ENCODE results near the gene TF.
"Not testable (repeated sequence)": the region's sequence is repeated elsewhere in the genome, so short reads cannot be mapped to it uniquely, and the experiment has no call there.

Gene TF

DNA sequence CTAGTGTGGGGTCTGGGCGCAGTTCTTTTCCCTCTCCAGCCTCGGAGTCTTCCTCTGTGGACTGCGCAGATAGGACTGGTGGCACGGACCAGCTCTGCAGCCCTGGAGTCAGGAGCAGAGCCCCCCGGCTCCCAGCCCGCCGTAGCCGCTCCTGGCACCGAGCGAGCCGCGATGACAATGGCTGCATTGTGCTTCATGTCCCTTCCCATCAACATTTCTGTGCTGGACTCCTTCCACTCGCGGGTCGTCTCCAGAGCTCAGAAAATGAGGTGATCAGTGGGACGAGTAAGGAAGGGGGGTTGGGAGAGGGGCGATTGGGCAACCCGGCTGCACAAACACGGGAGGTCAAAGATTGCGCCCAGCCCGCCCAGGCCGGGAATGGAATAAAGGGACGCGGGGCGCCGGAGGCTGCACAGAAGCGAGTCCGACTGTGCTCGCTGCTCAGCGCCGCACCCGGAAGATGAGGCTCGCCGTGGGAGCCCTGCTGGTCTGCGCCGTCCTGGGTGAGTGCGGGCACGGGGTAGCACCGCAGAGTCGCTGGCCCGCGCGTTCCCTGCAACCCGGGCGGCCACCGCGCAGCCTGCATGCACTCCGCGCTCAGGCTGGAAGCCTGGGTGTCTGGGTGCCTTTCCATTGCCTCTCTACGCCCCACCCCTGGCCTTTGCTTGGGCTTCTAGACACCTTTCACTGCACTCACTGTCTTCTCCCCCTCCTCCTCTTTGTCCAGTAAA, at the start of gene TF:
TSS of gene TF (plus strand) at position 413 of the 731 bp plus-strand sequence. CDS start at position 461, 48 bp downstream.
- no peak for DNase-seq

DNA sequence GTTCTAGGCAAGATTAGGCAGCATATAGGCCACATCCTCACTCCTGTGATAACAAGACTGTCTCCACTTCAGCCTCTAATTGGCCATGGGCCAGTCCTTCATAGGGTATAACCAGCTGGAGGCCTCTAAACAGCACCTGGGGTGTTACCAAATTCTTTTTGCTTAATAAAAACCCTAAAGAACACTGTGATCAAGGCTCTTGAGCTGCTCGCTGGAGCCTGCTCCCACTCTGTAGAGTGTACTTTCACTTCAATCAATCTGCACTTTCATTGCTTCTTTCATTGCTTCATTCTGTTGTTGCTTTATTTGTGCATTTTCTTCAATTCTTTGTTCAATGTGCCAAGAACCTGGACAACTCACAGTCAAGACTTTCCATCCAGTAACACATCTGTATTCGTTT, 48.2 kb upstream of the TF start:
- no peak for DNase-seq

DNA sequence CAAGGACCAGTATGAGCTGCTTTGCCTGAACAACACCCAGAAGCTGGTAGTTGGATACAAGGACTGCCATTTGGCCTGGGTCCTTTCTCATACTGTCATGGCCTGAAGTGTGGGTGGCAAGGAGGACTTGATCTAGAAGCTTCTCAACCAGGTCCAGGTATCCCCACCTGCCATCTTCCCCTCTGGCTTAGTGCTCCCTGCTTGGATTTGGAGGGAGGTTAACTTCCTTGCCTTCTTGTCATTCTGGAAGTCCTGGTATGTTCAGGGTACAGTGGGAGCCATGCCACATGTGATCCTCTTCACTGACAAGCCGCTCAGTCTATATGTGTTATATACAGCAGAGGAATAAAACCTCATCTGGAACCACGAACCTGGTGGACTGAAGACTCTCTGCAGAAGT, 46.7 kb upstream of the TF start:
- no peak for DNase-seq

DNA sequence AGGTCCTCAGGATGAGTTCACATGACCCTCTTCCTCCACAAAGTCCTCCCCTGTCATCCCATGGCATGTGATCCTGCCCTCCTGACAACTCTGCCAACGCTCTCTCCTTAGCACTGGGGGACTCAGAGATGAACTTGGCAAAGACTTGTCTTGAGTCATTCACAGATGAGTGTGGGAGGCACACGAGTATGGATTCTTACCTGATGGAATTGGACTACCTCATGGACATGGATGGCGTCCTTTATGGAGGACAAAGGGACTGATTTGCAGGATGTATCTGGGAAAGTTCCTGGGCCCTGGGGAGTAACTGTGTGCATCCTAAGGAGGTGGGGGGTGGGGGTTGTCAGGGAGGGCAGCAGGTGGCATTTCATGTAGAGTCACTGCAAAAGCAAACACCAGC, 46.3 kb upstream of the TF start:
- DNase-seq, result no peak

DNA sequence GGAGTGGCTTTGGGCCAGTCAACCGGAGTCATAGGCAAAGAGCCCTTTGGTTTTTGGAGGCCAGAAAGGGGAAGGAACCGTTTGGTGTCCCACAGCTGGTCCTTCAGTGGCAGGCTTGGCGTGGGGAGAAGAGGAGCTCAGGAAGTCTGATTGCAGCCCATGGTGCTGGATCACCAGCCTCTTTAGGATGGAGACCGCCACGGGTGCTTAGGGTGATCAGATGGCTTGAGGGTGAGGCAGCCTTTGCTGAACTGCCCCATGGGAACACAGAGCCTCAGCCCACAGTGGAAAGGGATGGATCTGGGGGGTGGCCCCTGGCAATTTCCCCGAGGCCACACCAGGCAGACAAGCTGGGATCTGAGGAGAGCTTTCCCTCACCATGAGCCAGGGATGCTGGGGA, 45.8 kb upstream of the TF start:
- no peak for DNase-seq

DNA sequence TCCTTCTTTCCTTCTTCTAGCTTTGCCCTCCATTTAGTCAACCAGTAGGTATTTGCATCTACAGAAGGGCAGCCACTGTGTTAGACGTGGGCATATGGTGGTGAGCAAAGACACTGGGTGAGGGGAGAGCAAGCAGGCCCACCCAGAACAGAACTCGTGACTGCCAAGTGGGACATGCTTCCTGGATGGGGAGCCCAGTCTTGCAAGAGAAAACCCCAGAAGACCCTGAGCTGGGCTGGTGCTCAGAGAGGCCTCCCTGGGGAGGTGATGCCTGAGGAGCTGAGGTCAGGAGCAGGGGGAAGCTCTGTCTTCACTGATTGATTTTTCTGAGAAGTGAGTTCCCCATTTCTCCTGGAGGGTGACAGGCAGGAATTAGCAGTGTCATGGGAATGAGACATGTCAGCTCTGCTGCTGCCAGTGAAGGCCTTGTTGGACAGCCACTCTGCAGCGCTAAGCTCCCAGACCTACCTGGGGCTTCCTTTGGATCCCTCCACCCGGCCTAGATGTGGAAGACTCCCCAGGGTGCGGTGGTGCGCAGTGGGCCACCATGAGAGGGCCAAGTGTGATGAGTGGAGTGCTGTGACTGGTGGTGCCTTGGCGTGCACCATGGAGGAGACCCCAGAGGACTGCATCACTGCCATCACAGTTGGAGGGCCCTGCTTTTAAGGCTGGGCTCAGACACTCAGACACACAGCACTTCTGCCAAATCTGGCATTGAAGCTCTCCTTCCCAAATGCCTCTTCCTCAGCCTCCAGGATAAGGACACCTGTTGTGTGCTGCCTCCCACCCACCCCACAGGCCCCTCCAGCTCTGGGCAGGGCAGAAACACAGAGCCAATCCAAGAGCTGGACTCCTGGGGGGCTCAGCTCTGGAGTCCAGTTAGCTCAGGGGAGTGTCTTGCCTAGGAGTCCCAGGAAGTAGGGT, 44.5 kb upstream of the TF start:
- DNase-seq, result no peak

DNA sequence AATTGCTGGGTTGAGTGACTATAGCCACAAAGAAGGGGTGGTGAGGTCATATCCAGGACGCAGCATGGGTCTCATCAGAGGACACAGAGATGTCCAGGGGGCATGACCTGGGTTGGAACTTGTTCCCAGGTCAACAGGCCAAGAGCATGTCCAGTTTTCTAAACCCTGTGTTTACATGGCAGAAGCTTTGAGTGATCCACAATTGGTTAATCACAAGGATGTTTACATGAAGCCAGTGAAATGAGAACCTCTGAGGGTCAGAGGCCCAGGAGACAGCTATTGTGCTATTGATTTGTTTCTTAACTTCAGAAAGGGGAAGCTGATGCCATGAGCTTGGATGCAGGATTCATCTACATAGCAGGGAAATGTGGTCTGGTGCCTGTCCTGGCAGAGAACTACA, 42.3 kb upstream of the TF start:
- no peak for DNase-seq

DNA sequence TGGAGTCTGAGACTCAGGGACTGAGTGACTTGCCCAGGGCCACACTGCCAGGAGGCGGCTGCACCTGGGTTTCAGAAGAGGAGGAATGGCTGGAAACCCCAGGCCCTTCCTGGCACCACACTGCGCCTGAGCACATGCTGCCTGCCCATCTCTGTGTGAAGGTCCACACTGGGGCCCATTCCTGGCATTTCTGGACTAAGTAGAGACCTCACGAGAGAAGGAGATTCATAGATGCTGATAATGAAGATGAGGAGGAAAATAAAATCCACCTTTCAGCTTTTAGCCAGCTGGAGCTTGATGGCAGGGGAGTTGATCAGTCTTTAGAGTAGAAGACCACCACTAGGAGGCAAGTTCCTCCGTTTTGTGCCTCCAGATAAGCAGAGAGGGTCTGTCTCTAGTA, 40.2 kb upstream of the TF start:
- DNase-seq, result no peak

DNA sequence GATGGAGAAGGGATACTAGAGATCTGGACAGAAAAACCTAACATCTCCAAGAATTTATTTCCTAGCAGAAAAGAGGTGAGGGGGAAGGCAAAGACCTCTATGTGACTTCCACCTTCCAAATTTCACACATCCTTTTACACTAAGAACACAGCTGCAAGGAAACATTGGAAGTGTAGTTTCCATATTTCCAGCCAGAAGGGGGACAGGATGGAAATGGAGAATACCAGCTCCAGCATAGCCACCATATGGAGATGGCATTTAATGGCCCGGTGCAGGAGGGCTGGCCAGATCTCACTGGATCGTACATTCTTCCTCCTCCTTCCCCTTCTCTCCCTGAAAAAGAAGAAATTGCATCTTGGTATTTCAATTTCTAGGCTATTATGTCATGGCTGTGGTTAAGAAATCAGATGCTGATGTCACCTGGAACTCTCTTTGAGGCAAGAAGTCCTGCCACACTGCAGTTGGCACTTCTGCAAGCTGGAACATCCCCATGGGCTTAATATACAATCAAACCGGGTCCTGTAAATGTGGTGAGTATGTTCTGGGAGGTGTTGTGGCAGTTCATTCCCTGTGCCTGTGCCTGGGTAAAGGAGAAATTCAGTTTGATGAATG, 36.9 kb upstream of the TF start:
- DNase-seq, result no peak

DNA sequence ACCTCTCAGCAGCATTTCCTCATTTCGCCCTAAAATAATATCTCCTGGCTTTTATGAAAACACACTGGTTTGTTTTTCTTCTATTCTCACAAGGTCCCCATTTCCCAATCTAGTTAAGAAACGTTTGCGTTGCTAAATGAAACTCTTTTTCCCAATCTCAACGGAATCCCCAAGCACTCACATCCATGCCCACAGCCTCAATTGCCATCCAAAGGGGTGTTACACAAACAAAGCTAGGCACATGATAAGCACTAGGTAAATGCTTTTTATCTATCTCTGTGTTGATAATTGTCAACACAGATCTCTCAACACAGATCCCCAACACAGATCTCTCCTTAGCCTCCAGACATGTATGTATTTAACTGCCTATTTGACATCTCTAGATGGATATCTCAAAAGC, 35.2 kb upstream of the TF start:
- DNase-seq, result no peak

DNA sequence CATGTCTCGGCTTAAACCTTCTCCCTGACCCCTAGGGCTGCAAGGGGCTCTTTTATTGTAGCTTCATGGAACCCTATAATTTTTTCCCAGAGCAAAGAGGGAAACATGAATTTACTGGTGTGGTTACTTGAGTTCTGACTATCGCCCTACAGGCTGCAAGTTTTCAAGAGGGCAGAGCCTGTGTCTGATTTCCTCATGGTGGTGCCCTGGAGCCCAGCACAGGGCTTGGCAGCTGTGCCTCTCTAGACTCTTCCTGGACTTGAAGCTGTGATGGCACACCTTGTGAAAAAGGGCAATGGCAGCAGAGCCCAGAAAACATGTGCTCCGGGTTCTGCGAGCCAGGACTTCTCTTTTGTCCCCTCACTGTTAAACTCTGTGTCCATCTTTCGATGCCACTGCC, 34.2 kb upstream of the TF start:
- DNase-seq, result no peak

DNA sequence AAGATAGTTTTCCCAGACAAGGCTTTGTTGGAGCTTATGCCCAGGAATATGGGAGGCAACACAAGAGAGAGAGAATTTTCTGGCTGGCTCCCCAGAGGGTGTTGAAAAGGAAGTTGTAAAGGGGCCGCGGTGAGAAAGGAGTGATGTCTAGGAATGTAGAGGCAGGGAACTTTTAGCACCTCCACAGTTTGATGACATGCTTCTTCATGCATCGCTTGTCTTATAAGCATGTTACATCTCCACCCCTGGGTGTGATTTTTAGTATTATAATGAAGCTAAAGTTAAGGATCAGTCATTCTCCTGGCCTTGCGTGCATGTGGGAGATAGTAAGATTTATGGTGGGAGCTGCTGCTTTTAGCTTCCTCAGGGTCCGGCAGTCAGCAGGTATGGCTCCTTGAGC, 32.8 kb upstream of the TF start:
- DNase-seq, result no peak

DNA sequence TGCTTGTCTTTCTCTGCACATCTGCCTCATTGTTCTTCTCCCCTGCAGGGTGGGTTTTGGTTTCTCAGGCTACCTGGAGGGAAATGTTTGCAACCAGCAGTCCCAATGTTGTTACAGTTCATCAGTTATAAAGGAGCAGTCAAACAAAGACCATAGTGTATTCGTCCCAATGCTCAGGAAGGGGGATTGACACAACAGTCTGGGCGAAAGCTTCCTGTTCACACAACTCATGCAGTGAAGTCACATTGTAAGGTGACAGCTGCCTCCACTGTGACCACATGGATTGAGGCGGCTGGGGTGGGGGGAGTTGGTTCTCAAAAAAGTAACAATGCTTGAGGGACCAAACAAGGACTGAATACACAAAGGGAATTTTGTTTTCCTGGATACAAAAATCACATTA, 28.8 kb upstream of the TF start:
- DNase-seq, result no peak

DNA sequence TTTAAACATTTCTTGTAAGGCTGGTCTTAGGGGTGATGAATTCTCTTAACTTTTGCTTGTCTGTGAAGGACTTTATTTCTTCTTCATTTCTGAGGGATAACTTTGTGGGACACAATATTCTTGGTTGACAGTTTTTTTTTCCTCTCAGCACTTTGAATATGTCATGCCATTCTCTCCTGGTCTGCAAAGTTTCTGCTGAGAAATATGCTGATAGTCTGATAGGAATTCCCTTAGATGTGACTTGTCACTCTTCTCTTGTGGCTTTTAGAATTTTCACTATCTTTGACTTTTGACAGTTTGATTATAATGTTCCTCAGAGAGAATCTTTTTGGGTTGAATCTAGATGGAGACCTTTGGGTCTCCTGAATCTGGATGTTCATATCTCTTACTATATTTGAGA, 23.3 kb upstream of the TF start:
- DNase-seq, result no peak

DNA sequence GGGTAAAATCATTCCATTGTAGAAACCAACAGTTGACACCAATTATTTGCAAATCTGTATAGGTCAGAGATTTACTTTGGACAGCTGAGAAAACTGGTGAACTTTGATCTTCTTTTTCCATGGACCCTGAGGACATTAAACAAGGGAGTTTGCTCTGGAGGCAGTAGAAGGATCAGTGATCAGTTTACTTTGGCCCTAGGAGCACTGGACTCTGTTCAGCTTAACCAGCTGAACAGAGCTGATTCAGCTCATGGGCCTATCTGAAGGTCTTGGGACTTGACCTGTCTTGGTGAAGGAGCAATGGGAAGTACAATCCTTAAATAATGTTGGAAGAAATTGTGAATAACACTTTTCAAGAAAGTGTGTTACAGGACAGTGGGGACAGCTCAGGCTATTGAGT, 15.2 kb upstream of the TF start:
- DNase-seq, result no peak

DNA sequence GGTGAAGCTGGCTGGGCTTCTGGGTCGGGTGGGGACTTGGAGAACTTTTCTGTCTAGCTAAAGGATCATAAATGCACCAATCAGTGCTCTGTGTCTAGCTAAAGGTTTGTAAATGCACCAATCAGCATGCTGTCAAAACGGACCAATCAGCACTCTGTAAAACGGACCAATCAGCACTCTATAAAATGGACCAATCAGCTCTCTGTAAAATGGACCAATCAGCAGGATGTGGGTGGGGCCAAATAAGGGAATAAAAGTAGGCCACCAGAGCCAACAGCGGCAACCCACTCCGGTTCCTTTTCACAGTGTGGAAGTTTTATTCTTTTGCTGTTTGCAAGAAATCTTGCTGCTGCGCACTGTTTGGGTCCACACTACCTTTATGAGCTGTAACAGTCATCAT, 14.0 kb upstream of the TF start:
- DNase-seq, result not testable (repeated sequence)

DNA sequence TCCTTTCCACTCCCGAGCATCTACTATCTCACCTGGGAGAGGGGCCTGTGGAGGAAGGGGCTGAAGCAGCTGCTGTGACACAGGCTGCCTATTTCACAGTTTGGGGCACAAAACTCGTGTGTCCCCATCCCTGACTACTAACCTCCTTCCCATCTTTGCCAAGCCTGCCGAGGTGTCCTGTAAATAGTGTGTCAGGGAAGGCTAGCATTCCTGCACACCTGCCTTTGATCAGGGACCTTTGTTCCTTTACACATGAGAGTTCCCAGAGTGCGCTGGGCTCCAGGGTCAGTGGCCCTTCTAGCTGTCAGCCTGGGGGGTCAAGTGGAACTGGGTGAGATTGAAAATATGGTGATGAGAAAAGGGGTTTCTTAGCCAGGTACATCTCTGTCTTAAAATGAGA, 13.0 kb upstream of the TF start:
- no peak for DNase-seq

DNA sequence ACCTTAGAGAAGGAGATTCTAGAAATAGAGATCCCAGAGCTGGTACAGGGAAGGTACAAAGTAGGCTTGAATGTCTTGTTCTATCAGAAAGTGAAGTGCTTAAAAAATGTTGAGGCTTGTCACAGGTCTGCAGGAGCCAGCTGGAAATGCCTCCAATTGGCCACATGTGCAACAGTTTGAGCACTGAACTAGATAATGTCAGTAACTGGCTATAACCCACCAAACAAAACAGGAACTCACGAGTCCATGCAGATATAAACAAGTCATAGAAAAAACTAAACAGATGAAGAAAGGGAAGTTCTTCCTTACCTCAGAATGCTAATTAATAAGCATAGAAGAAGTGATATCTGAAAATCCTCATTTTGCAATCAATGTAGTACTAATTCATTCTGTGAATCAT, 11.9 kb upstream of the TF start:
- no peak for DNase-seq

DNA sequence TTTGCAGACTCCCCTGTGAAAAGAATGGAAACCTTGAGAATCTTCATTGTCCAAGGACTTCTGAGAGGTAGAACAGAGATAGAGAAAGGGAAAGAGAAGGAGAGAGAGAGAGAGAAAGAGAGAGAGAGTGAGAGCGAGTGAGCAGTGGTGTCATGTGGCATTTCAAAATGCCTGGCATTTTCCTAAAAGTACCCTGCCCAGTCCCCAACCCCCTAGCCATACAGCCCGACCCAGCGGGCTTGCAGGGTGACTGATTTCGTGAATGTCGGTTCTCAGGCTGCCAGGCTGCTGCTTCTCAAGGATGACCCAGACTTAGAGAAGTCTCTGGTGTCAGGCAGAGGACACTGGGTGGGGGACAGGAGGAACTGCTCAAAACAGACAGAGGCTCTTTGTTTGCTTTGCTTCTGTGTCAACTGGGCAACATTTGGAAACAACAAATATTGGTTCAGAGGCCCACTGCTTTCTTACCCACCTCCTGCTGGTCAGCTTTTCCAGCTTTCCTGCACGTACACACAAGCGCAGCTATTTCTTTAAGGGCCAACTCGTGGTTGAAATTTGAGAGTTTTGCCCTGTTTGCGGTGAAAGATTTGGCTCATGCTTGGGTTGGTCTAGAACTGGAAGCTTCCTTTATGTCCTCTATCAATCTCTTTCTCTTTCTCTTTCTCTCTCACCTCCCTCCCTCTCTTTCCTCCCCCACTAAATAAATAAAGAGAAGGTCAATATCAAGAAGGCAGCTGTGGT, 3.7 kb upstream of the TF start:
- no peak for DNase-seq

DNA sequence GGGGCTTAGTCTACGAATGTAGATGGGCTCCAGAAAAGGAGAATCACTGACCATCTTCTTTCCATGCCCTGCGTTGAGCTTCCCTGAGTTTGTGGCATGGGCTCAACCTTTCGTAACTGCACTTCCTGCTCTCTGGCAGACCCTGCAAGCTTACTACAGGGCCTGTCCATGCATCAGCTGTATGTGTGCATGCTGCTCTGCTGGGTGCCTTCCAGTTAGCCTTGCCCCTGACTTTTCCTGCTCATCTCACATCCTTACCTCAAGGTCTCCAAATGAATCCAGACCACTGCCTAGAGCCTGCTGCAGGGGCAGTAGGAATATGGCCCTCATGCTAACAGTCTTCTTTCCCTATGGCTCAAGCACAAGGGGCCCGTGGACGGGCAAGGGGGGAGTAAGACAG, 2.0 kb upstream of the TF start:
- no peak for DNase-seq

DNA sequence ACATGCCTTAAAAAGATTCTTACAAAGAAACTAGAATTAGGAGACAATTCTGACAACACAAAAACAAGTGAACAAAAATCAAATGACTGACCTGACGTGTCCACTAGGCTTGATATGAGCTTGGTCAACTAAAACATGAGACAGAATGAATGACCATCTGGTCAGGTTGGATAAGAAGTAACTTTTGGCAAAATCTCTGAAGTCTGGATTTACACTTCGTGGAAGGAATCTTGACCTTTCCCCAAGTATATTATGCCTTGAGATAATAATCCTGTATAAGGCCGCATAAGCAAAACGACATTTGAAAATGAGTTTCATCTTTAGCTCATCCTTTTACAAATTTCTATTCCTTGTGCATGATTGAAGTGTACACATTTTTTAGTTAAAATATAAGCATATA, 1.1 kb upstream of the TF start:
- no peak for DNase-seq

DNA sequence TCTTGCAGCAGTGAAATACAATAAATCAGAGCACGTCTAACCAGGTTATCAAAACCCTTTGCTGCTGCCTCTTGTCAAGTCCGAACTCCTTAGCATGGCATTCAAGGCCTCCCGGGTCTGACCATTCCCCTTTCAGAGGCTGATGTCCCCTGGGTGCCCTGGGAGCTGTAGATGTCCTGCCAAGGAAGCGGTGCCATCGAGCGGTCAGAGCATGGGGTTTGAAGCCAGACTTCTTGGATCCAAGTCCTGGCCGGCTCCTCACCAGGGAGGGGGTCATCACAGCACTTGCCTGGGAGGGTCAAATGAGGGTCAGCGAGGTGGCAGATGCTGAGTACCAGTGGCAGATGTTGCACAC, 496 bp downstream of the TF start:
- DNase-seq, result no peak

DNA sequence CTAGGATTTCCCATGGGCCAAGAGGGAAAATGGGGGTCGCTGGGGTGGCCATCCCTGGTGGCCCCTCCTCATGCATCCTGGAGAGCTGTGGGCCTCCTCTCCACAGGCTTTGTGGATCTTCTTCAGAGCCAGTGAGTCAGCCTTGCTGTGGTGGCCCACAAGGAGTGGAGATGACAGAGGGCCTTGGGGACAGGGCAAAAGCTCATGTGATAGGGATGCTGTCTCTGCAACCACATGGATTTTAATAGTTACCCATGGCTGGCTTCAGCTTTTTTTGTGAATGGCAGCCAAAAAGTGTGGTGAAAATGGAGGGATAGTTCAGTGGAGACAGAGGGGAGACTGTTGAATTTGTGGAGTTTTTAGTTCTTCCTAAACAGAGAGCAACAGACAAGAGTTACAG, 1.2 kb downstream of the TF start:
- DNase-seq, result no peak
